Urinary bladder (tissue), 4 donors: ENCODE data around the gene GOLGA6D. TPM values are rescaled to one million over a fixed set of nuclear protein-coding genes. Genes with fewer than 3 reads are reported as not detected.
"Not testable (repeated sequence)": the region's sequence is repeated elsewhere in the genome, so short reads cannot be mapped to it uniquely, and the experiment has no call there.

Experiments used
- DNase-seq: peaks from one replicate; pipeline ENCODE4 v3.0.0-alpha.2; 2015; ENCODE audit errors: extremely low spot score
- H3K27ac ChIP-seq: one replicate; pipeline ENCODE4 v1.5.1; 2013; ENCODE audit warnings: low read depth, mild to moderate bottlenecking, moderate library complexity
- H3K36me3 ChIP-seq: one replicate; pipeline ENCODE4 v1.6.1; 2013; ENCODE audit warnings: mild to moderate bottlenecking, moderate library complexity; ENCODE audit not compliant: insufficient read depth
- H3K4me1 ChIP-seq: one replicate; pipeline ENCODE4 v1.6.1; 2013; ENCODE audit warnings: mild to moderate bottlenecking, moderate library complexity; ENCODE audit not compliant: insufficient read depth
- H3K4me3 ChIP-seq: one replicate; pipeline ENCODE4 v1.5.1; 2013; ENCODE audit warnings: low read depth, low read length
- WGBS: extraction: QIAGEN DNeasy Blood & Tissue Kit; methylation state at CpG from one replicate; pipeline ENCODE4 v1.1.7; 2013; 5-methylcytosine and 5-hydroxymethylcytosine counted together
- polyA plus RNA-seq: library from polyadenylated mRNA; stranded (reverse); fragments of 200-250 nt; gene quantifications from one replicate; pipeline ENCODE4 v1.2.3, GENCODE V29; 2013
- total RNA-seq: library from RNA; depleted of rRNA; stranded (reverse); fragments of >200 nt; gene quantifications from one replicate; pipeline ENCODE4 v1.2.3, GENCODE V29; 2014
- donor health status: healthy with polysubstance abuse.
- donor health status: healthy.

Gene GOLGA6D
- total RNA-seq, result not detected
- polyA plus RNA-seq, result not detected

- not testable (repeated sequence) for H3K4me3 ChIP-seq, H3K36me3 ChIP-seq, H3K4me1 ChIP-seq, H3K27ac ChIP-seq, DNase-seq
- no CpG with 5 or more reads among the region's 7 CpGs for WGBS
Measured at GRCh38 chr15:75282572-75282971, at the start of gene GOLGA6D. Gene GOLGA6D, plus strand, starts transcription at chr15:75282835. Its CDS starts 41 bp downstream, at chr15:75282876.

- Histone ChIP-seq H3K36me3 (no peaks in the 10 kb centered on the region), H3K27ac (no peak overlapping the region), H3K4me1 (no peaks in the 10 kb centered on the region), H3K4me3 (no peak overlapping the region)
- DNase-seq, result no peak
- 70% methylated on average over 14 of the region's 14 CpGs for WGBS
Measured at GRCh38 chr15:75233504-75234190, 49.0 kb upstream of the GOLGA6D start.

- no peak overlapping the region for H3K4me3 ChIP-seq
- no peak for DNase-seq
- no peaks in the 10 kb centered on the region for H3K36me3 ChIP-seq
- no peaks in the 10 kb centered on the region for H3K4me1 ChIP-seq
- WGBS, result 81% methylated on average over 5 of the region's 5 CpGs
- no peak overlapping the region for H3K27ac ChIP-seq
Measured at GRCh38 chr15:75234191-75234810, 48.3 kb upstream of the GOLGA6D start.

- WGBS, result 87% methylated on average over 10 of the region's 10 CpGs
- DNase-seq, result no peak
Measured at GRCh38 chr15:75235051-75235673, 47.5 kb upstream of the GOLGA6D start.

GRCh38 chr15:75235760-75236729 is 46.6 kb upstream of the GOLGA6D start:
- 83% methylated on average over 11 of the region's 11 CpGs for WGBS
- Histone ChIP-seq H3K27ac (no peak overlapping the region), H3K36me3 (no peaks in the 10 kb centered on the region), H3K4me1 (no peaks in the 10 kb centered on the region), H3K4me3 (no peak overlapping the region)
- DNase-seq, result no peak

More at GRCh38 chr15:75235051-75235673, 47.5 kb upstream of the GOLGA6D start:
- Histone ChIP-seq H3K4me1 (no peaks in the 10 kb centered on the region), H3K36me3 (no peaks in the 10 kb centered on the region), H3K27ac (no peak overlapping the region), H3K4me3 (no peak overlapping the region)

- H3K4me3 ChIP-seq, result no peak overlapping the region
- no peak overlapping the region for H3K27ac ChIP-seq
- WGBS, result 64% methylated on average over 11 of the region's 11 CpGs
- no peaks in the 10 kb centered on the region for H3K36me3 ChIP-seq
- H3K4me1 ChIP-seq, result no peaks in the 10 kb centered on the region
- no peak for DNase-seq
Measured at GRCh38 chr15:75237316-75237982, 45.2 kb upstream of the GOLGA6D start.

- no peaks in the 10 kb centered on the region for H3K4me1 ChIP-seq
- H3K4me3 ChIP-seq, result no peak overlapping the region
- H3K27ac ChIP-seq, result no peak overlapping the region
- H3K36me3 ChIP-seq, result no peaks in the 10 kb centered on the region
- 82% methylated on average over 5 of the region's 5 CpGs for WGBS
- no peak for DNase-seq
Measured at GRCh38 chr15:75238150-75238549, 44.5 kb upstream of the GOLGA6D start.

- H3K36me3 ChIP-seq, H3K4me3 ChIP-seq, DNase-seq, H3K4me1 ChIP-seq, H3K27ac ChIP-seq: not testable (repeated sequence)
- WGBS, result 88% methylated on average over 1 of the region's 1 CpG
Measured at GRCh38 chr15:75245741-75246140, 36.9 kb upstream of the GOLGA6D start.

- H3K4me1 ChIP-seq, H3K27ac ChIP-seq, H3K4me3 ChIP-seq, DNase-seq, H3K36me3 ChIP-seq: not testable (repeated sequence)
- 77% methylated on average over 6 of the region's 6 CpGs for WGBS
Measured at GRCh38 chr15:75248991-75249390, 33.6 kb upstream of the GOLGA6D start.

- no peaks in the 10 kb centered on the region for H3K36me3 ChIP-seq
- no peak overlapping the region for H3K27ac ChIP-seq
- no peaks in the 10 kb centered on the region for H3K4me1 ChIP-seq
- no peak for DNase-seq
- H3K4me3 ChIP-seq, result no peak overlapping the region
- WGBS, result 57% methylated on average over 4 of the region's 4 CpGs
Measured at GRCh38 chr15:75249726-75250125, 32.9 kb upstream of the GOLGA6D start.

- WGBS, result 75% methylated on average over 4 of the region's 4 CpGs
- H3K4me3 ChIP-seq, DNase-seq, H3K27ac ChIP-seq, H3K4me1 ChIP-seq, H3K36me3 ChIP-seq: not testable (repeated sequence)
Measured at GRCh38 chr15:75251343-75251742, 31.3 kb upstream of the GOLGA6D start.

GRCh38 chr15:75252285-75252684 is 30.4 kb upstream of the GOLGA6D start:
- 73% methylated on average over 4 of the region's 4 CpGs for WGBS
- not testable (repeated sequence) for H3K36me3 ChIP-seq, H3K4me3 ChIP-seq, DNase-seq, H3K27ac ChIP-seq, H3K4me1 ChIP-seq

GRCh38 chr15:75258034-75258433 is 24.6 kb upstream of the GOLGA6D start, which contains the start of gene GOLGA6C:
Gene GOLGA6C, plus strand, starts transcription at chr15:75258334. Its CDS starts 265 bp downstream, at chr15:75258599.
- H3K27ac ChIP-seq, DNase-seq, H3K4me3 ChIP-seq, H3K4me1 ChIP-seq, H3K36me3 ChIP-seq: not testable (repeated sequence)
- WGBS, result no CpG with 5 or more reads among the region's 2 CpGs
